ELF-1 (cell line): Measurements from ENCODE around the gene QSOX1.
"Not testable (repeated sequence)": the region's sequence is repeated elsewhere in the genome, so short reads cannot be mapped to it uniquely, and the experiment has no call there.

Experiments
- DNase-seq: peaks from one replicate; pipeline ENCODE4 v3.0.0-alpha.2; 2016; ENCODE audit warnings: low read depth, low spot score

Gene QSOX1

GRCh38 chr1:180188684-180189175 lies 34.1 kb downstream of the QSOX1 start:
- no peak for DNase-seq

- DNase-seq = no peak
Observed at GRCh38 chr1:180190091-180190490, 35.4 kb downstream of the QSOX1 start.

GRCh38 chr1:180192172-180192571 lies 37.5 kb downstream of the QSOX1 start:
- no peak for DNase-seq

- DNase-seq = no peak
Observed at GRCh38 chr1:180193141-180194047, 38.7 kb downstream of the QSOX1 start.

- no peak for DNase-seq
Observed at GRCh38 chr1:180194048-180194425, 39.4 kb downstream of the QSOX1 start.

- DNase-seq = peak; percentile 21
Observed at GRCh38 chr1:180194546-180195207, 40.0 kb downstream of the QSOX1 start.

- DNase-seq = no peak
Observed at GRCh38 chr1:180195401-180195800, 40.7 kb downstream of the QSOX1 start.

- DNase-seq = no peak
Observed at GRCh38 chr1:180195916-180196315, 41.2 kb downstream of the QSOX1 start.

- DNase-seq = no peak
Observed at GRCh38 chr1:180196436-180197003, 41.9 kb downstream of the QSOX1 start.

GRCh38 chr1:180197231-180197630 lies 42.6 kb downstream of the QSOX1 start:
- no peak for DNase-seq

GRCh38 chr1:180198196-180198595 lies 43.5 kb downstream of the QSOX1 start:
- DNase-seq = peak; percentile 8

GRCh38 chr1:180198611-180199010 lies 43.9 kb downstream of the QSOX1 start:
- no peak for DNase-seq

GRCh38 chr1:180199018-180199417 lies 44.3 kb downstream of the QSOX1 start:
- no peak for DNase-seq

GRCh38 chr1:180201451-180202200 lies 47.0 kb downstream of the QSOX1 start:
- DNase-seq = no peak

GRCh38 chr1:180202588-180202987 lies 47.9 kb downstream of the QSOX1 start:
- DNase-seq = not testable (repeated sequence)

- DNase-seq = no peak
Observed at GRCh38 chr1:180204231-180204630, 49.6 kb downstream of the QSOX1 start.

- no peak for DNase-seq
Observed at GRCh38 chr1:180206581-180206980, 51.9 kb downstream of the QSOX1 start.

GRCh38 chr1:180208264-180208663 lies 53.6 kb downstream of the QSOX1 start:
- no peak for DNase-seq

- no peak for DNase-seq
Observed at GRCh38 chr1:180210008-180210620, 55.4 kb downstream of the QSOX1 start.

GRCh38 chr1:180211156-180211859 lies 56.6 kb downstream of the QSOX1 start:
- DNase-seq = no peak

GRCh38 chr1:180211860-180212229 lies 57.2 kb downstream of the QSOX1 start:
- no peak for DNase-seq
